ENCODE data around the gene LACRT. TPM values are rescaled to one million over a fixed set of nuclear protein-coding genes. Genes with fewer than 3 reads are reported as not detected.
"Not testable (repeated sequence)": the region's sequence is repeated elsewhere in the genome, so short reads cannot be mapped to it uniquely, and the experiment has no call there.

LACRT gene
- total RNA-seq, 1 donor: not detected

DNA sequence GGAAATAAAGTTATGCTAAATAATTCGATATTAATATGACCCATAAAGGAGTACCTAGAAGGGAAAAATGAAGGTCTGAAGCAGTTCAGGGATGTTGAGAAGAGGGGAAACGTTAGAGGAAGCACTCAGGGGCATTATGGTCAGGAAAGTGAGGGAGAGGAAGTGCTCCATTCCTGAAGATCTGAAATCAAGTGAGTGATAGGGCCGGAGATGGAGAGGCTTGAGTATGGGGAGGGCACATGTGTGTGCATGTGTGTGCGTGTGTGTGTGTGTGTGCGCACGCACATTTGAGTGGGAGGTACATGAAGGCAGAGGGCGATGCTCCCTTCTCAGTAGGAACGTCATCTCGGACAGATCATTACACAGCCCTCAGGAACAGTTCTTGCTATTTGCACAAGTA is 18.3 kb upstream of the LACRT start:
- Histone ChIP-seq H3K4me1 (ENCODE audit: insufficient read depth, low read length) (no peaks in the 10 kb centered on the region), H3K27me3 (ENCODE audit: insufficient read depth, low read length) (peaks cover 8% of the 10 kb centered on the region), H3K9me3 (ENCODE audit: low read depth, low read length) (no peaks in the 10 kb centered on the region), H3K4me3 (ENCODE audit: low read length) (no peak overlapping the region)

DNA sequence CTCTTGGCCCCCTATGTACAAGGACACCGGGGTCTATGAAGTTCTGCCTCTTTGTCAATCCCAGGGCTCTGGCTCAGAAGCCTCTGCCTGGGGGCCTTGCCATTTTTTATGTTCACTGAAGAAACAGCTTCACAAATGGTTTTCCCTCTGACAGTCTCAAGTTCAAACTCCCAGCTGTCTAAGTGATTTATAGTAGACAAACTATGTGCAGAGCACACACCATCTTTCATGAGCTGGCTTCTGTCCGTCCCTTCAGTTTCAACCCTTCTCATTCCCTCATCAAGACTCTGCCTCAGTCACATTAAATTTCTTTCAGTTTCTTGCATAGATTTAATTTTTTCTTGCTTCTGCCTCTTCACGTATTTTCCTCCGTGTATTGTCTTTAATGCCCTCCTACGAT is 16.2 kb upstream of the LACRT start:
- H3K4me3 ChIP-seq (ENCODE audit: low read length): no peak overlapping the region
- H3K4me1 ChIP-seq (ENCODE audit: insufficient read depth, low read length): no peaks in the 10 kb centered on the region
- H3K27me3 ChIP-seq (ENCODE audit: insufficient read depth, low read length): peaks cover 10% of the 10 kb centered on the region
- no peaks in the 10 kb centered on the region for H3K9me3 ChIP-seq (ENCODE audit: low read depth, low read length)

DNA sequence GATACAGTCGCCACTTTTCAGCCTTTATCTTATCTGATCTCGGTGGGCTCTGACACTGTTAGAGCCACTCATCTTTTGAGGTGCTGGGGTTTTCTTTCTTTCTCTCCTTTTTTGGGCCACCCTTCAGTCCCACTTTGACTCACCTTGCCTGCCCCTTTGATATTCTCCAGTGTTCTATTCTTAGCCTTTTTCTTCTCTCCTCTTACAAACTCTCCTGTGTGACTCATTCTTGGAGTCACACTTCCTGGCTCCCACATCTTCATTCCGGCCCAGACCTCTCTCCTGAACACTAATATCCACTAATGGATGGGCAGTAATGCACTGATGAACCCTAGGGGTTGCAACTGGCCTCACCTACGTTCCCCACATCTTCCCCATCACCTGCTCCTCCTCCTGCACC is 15.7 kb upstream of the LACRT start:
- H3K9me3 ChIP-seq (ENCODE audit: low read depth, low read length): no peaks in the 10 kb centered on the region
- no peaks in the 10 kb centered on the region for H3K4me1 ChIP-seq (ENCODE audit: insufficient read depth, low read length)
- H3K4me3 ChIP-seq (ENCODE audit: low read length): no peak overlapping the region
- peaks cover 14% of the 10 kb centered on the region for H3K27me3 ChIP-seq (ENCODE audit: insufficient read depth, low read length)

DNA sequence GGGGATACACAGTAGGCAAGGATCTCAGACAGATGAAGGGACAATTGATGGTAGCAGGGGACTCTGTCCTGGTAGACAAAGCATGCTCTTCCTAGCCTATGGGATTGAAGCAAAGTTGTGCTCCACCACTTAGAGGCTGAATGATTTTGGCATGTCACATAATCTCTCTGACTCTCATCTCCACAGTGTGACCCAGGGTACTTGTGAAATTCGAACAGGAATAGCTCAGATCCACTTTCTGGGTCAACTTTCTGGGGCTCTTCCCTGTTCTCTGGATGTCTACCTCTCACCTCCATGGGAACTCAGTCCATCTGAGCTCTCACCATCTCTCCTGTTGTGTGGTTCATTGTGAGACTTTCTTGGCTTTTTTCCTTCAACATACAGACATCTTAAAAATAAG is 15.1 kb upstream of the LACRT start:
- Histone ChIP-seq H3K4me3 (ENCODE audit: low read length) (no peak overlapping the region), H3K27me3 (ENCODE audit: insufficient read depth, low read length) (peaks cover 17% of the 10 kb centered on the region), H3K4me1 (ENCODE audit: insufficient read depth, low read length) (no peaks in the 10 kb centered on the region), H3K9me3 (ENCODE audit: low read depth, low read length) (no peaks in the 10 kb centered on the region)

DNA sequence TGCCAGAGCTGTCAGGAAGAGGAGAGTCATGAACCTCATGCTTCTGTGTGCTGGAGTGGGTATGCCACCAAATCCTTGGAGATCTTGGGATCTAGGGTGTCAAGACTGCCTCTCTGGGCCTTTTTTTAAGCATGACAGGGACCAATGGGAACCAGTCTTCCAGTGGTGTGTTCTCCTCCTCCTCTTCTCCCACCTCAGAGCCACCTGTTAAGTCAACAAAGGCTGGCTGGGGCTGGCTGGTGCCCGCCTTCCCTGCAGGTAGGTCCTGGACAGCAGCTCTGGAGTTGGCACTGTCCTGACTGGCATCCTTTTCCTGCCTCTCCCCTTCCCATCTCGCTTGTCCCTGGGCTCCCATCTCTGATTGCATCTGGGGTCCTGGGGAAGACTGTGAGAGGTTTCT is 13.6 kb upstream of the LACRT start, which contains the start of gene DCD:
TSS of gene DCD (minus strand) at position 101 of the 400 bp plus-strand sequence. CDS start at position 39, 62 bp downstream.
- H3K27me3 ChIP-seq (ENCODE audit: insufficient read depth, low read length): peaks cover 17% of the 10 kb centered on the region

DNA sequence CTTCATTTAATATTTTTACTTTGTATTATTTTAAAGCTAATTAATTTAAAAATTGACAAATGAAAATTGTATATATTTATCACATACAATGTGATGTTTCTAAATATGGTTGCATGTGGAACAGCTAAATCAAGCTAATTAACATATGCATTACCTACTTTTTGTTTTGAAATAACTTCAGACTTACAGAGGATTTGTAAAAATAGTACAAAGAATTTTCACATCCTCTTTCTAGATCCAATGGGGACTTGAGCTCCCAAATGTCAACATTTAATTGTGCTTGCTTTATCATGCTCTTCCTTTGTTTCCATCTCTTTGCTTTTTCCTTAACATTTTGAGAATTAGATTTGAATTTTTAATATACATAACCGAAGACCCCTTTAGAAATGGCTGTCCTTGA is 6.9 kb upstream of the LACRT start:
- H3K27me3 ChIP-seq (ENCODE audit: insufficient read depth, low read length): peaks cover 12% of the 10 kb centered on the region
- H3K9me3 ChIP-seq (ENCODE audit: low read depth, low read length): no peaks in the 10 kb centered on the region
- peaks cover 11% of the 10 kb centered on the region for H3K4me1 ChIP-seq (ENCODE audit: insufficient read depth, low read length)
- H3K4me3 ChIP-seq (ENCODE audit: low read length): no peak overlapping the region

More for the DNA sequence above, 13.6 kb upstream of the LACRT start, which contains the start of gene DCD:
- Histone ChIP-seq H3K4me1 (ENCODE audit: insufficient read depth, low read length) (no peaks in the 10 kb centered on the region), H3K4me3 (ENCODE audit: low read length) (no peak within 1 kb of the TSS), H3K9me3 (ENCODE audit: low read depth, low read length) (no peaks in the 10 kb centered on the region)

DNA sequence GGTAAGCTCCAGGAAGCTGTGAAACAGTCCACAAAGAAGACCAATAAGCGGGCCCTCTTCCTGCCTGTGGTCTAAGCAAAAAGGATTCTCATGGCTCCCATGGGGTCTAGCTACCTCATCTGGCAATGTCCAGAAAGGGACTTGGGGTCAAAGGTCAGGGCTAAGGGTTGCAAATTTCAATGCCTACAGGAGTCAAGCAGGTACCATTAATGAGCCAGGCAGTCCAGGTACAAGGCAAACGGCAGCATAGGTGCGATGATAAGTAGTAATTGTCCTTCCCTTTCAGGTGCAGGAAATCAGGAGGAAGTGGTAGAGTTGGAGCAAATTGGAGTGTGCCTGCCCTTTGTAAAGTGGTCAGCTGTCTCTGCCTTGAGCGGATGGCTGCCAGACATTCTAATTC is 6.4 kb upstream of the LACRT start:
- Histone ChIP-seq H3K9me3 (ENCODE audit: low read depth, low read length) (no peaks in the 10 kb centered on the region), H3K4me1 (ENCODE audit: insufficient read depth, low read length) (peaks cover 11% of the 10 kb centered on the region), H3K4me3 (ENCODE audit: low read length) (no peak overlapping the region), H3K27me3 (ENCODE audit: insufficient read depth, low read length) (peaks cover 12% of the 10 kb centered on the region)

DNA sequence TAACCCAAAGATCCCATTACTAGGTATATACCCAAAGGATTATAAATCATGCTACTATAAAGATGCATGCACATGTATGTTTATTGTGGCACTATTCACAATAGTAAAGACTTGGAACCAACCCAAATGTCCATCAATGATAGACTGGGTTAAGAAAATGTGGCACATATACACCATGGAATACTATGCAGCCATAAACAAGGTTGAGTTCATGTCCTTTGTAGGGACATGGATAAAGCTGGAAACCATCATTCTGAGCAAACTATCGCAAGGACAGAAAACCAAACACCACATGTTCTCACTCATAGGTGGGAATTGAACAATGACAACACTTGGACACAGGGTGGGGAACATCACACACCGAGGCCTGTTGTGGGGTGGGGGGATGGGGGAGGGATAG is 4.4 kb upstream of the LACRT start:
- H3K4me3 ChIP-seq (ENCODE audit: low read length); H3K9me3 ChIP-seq (ENCODE audit: low read depth, low read length); H3K27me3 ChIP-seq (ENCODE audit: insufficient read depth, low read length): not testable (repeated sequence)
- H3K4me1 ChIP-seq (ENCODE audit: insufficient read depth, low read length): peaks cover 11% of the 10 kb centered on the region

DNA sequence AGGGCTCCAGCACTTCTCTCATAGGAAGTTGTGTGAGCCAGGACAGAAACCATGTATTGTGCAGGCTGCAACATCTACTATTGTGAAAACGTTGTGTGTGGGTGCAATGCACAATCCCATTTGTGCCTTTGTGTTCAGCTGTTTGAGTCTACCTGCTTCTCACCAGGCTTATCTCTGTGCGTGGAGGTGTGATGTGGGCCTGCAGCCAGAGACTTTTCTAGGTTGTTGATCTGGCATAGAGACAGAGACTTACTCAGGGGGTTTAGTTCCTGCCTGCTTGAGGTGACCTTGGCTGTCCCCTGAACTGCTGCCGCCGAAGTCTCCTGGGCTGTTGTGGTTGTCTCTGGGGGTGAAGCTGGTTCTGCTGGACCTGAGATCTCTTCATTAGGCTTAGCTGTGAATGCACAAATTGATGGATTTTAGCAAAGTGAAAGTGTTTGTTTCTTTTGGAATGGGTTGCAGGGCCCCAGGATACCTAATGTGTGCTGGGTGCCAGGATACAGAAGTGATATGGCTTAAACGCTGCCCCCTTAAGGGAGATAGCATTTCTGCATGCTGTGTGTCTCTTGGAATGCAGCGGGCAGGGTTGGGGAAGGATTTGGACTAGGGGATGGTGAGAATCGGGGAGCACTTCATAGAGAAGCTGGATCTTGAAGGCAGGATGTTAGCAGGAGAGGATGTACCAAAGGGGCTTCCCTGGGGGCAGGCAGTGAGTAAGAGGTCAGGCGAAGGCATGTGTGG is 2.5 kb downstream of the LACRT start:
- H3K9me3 ChIP-seq (ENCODE audit: low read depth, low read length): no peaks in the 10 kb centered on the region
- H3K27me3 ChIP-seq (ENCODE audit: insufficient read depth, low read length): no peaks in the 10 kb centered on the region
- no peak overlapping the region for H3K4me3 ChIP-seq (ENCODE audit: low read length)
- no peaks in the 10 kb centered on the region for H3K4me1 ChIP-seq (ENCODE audit: insufficient read depth, low read length)

DNA sequence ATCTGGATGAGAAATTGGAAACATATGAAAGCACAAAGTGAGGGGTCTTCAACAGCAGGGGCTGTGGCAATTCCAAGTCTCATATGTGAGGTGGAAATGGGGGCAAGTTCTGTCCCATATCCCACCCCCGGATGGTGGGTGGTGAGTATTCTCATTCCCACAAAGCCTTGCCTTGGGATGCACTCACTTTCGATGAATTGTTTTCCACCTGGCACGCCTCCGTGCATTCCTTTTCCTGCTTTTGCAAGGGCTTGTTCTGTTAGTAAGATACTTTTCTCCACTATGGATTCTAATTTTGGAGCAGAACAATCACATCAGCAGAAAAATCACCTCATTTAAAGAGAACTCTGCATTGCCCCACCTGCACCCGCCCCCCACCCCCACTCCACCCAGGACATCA is 3.1 kb downstream of the LACRT start:
- H3K4me3 ChIP-seq (ENCODE audit: low read length): no peak overlapping the region
- H3K9me3 ChIP-seq (ENCODE audit: low read depth, low read length): no peaks in the 10 kb centered on the region
- no peaks in the 10 kb centered on the region for H3K4me1 ChIP-seq (ENCODE audit: insufficient read depth, low read length)
- no peaks in the 10 kb centered on the region for H3K27me3 ChIP-seq (ENCODE audit: insufficient read depth, low read length)

DNA sequence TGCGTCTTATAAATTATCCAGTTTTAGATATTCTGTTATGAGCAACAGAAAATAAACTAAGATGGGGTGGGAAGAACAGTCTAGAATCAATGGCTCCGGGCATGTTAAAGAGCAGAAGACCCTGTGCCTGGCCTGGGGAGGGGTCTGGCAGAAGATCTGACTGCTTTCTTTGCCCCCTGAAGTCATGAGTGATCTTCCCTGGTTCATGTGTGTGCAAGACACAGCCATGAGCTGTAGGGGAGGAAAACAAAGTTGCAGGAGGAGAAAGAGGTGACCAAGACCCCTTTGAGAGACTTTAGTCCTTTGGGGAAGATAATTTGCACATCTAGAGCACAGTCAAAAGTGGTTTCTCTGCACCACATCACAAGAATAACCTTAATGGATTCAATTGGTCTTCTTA is 4.8 kb downstream of the LACRT start:
- H3K4me3 ChIP-seq (ENCODE audit: low read length): no peak overlapping the region
- no peaks in the 10 kb centered on the region for H3K9me3 ChIP-seq (ENCODE audit: low read depth, low read length)
- no peaks in the 10 kb centered on the region for H3K4me1 ChIP-seq (ENCODE audit: insufficient read depth, low read length)
- H3K27me3 ChIP-seq (ENCODE audit: insufficient read depth, low read length): peaks cover 11% of the 10 kb centered on the region

DNA sequence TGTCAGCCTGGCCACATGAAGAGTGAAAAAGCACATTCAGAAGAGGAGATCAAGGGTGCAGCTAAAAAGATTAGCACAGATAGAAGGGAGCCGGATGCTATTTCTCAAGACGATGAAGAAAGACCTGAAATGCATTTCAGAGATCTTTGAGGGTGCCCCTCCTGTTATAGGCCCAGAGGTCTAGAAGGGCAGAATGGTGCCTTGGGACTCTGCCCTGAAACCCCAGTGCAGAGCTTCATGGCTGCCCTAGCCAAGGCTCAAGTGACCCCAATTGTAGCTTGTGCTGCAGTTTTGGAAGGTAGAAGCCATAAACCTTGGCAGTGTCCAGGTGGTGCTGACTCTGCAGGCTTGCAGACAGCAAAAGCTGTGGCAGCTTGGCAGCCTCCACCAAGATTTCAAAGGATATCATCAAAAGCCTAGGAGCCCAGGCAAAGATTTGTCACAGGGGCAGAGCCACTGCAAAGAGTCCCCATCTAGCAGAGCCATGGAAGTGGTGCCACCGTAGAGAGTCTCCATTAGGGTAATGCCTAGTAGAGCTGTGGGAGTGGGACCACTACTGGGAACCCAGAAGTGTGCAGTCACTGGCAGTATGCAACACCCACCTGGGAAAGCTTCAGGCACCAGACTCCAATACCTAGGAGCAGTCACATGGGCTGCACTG is 6.4 kb downstream of the LACRT start:
- H3K27me3 ChIP-seq (ENCODE audit: insufficient read depth, low read length): peaks cover 17% of the 10 kb centered on the region
- no peaks in the 10 kb centered on the region for H3K4me1 ChIP-seq (ENCODE audit: insufficient read depth, low read length)
- no peak overlapping the region for H3K4me3 ChIP-seq (ENCODE audit: low read length)
- no peaks in the 10 kb centered on the region for H3K9me3 ChIP-seq (ENCODE audit: low read depth, low read length)

DNA sequence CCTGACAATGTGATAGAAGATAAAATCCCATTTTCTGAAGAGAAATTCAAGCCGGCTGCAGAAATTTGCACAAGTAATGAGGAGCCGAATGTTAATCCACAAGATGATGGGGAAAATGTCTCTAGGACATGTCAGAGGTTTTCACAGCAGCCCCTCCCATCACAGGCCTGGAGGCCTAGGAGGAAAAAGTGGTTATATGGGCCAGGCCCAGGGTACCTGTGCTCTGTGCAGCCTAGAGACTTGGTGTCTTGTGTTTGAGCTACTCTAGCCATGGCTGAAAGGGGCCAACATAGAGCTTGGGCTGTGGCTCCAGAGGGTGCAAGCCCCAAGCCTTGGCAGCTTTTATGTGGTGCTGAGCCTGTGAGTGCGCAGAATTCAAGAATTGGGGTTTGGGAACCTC is 7.4 kb downstream of the LACRT start:
- Histone ChIP-seq H3K4me3 (ENCODE audit: low read length) (no peak overlapping the region), H3K27me3 (ENCODE audit: insufficient read depth, low read length) (peaks cover 20% of the 10 kb centered on the region), H3K4me1 (ENCODE audit: insufficient read depth, low read length) (no peaks in the 10 kb centered on the region), H3K9me3 (ENCODE audit: low read depth, low read length) (no peaks in the 10 kb centered on the region)

DNA sequence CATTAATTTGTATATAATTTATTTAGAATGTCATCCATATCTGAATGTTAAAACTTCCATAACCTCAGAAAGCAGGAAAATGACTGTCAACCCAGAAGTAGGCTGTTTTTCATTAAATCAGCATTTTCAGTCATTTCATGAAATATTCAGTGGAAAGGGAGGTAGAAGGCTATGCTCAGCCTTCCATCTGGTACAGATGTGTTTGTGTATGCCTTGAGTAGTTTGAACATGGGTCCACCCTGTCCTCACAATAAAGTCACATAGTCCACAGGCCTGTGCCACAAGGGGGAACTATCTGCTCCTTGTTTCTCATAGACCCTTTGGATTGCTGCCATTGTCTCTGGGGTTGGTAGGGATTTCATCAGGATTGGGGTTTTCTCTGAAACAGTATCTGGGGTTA is 9.1 kb downstream of the LACRT start:
- Histone ChIP-seq H3K4me1 (ENCODE audit: insufficient read depth, low read length) (no peaks in the 10 kb centered on the region), H3K4me3 (ENCODE audit: low read length) (no peak overlapping the region), H3K27me3 (ENCODE audit: insufficient read depth, low read length) (peaks cover 25% of the 10 kb centered on the region), H3K9me3 (ENCODE audit: low read depth, low read length) (no peaks in the 10 kb centered on the region)

DNA sequence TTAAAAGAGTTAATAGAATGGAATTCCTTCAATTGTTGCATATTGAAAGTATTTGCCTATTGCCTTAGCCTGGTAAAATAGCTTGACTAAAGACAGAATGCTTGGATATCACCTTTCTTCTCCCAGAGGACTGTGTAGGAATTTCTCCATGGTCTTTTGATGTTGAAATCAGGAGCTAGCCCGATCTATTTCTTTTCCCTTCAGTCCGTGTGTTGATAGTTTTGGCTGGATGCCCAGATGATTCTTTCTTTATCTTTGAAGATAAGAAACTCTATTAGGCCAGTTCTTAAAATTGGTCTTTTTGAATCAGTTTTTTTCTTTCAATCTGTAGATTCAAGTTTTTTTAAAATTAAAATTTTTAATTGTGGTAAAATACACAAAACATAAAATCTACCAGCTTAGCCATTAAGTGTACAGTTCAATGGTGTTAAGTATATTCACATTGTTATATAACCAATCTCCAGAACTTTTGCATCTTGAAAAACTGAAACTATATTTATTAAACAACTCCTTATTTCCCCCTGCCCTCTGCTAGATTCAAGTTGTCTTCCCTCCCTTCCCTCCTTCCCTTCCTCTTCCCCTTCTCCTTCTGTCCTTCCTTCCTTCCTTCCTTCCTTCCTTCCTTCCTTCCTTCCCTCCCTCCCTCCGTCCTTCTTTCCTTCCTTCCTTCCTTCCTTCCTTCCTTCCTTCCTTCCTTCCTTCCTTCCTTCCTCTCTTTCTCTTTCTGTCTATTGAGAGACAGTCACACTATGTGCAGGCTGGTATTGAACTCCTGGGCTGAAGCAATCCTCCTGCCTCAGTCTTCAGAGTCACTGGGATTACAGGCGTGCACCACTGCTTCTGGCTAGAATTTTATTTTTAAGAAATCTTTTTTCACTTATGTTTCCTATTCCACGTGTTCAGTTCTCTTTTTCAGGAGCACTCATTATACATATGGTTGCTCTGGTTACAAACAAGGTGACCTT is 10.1 kb downstream of the LACRT start:
- H3K4me1 ChIP-seq (ENCODE audit: insufficient read depth, low read length): no peaks in the 10 kb centered on the region
- H3K27me3 ChIP-seq (ENCODE audit: insufficient read depth, low read length): peaks cover 25% of the 10 kb centered on the region
- H3K4me3 ChIP-seq (ENCODE audit: low read length): no peak overlapping the region
- H3K9me3 ChIP-seq (ENCODE audit: low read depth, low read length): no peaks in the 10 kb centered on the region

All from mononuclear cell (primary cell).